ENCODE results near the gene THSD4.

THSD4 gene

DNA sequence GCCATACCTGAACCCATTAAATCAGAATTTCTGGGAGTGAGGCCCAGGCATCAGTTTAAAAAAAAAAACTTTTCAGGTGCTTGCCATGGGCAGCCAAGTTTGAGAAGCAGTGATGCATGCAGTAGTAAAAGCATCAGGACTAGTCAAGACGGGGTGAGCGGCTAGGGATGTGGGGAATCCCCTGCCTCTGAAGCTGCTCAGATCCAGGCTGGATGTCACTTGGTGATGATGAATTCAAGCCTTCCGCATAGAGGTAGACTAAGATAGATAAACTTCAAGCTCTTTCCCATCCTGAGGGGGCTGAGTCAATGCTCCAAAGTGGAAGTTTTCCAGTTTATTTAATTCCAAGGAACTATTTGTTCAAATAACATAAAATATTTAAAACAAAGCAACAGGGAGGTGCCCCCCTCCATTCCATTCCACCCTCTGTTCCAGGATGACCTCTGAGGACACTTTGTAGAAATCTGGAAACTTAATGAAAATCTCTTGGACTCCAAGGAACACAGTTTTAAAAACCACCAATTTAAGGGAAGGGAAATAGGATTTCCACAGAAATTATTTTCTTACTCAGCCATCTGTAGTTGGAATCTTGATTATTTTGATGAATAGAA is 594.6 kb downstream of the THSD4 start:
- TF ChIP-seq EZH2 (optimal IDR thresholded peaks at IDR 0.05; ENCODE audit: low read depth, low read length) (no peak), EZH2phosphoT487 (IDR thresholded peaks at IDR 0.05; ENCODE audit: low read length) (no peak)
- TF ChIP-seq, protein P1, sequence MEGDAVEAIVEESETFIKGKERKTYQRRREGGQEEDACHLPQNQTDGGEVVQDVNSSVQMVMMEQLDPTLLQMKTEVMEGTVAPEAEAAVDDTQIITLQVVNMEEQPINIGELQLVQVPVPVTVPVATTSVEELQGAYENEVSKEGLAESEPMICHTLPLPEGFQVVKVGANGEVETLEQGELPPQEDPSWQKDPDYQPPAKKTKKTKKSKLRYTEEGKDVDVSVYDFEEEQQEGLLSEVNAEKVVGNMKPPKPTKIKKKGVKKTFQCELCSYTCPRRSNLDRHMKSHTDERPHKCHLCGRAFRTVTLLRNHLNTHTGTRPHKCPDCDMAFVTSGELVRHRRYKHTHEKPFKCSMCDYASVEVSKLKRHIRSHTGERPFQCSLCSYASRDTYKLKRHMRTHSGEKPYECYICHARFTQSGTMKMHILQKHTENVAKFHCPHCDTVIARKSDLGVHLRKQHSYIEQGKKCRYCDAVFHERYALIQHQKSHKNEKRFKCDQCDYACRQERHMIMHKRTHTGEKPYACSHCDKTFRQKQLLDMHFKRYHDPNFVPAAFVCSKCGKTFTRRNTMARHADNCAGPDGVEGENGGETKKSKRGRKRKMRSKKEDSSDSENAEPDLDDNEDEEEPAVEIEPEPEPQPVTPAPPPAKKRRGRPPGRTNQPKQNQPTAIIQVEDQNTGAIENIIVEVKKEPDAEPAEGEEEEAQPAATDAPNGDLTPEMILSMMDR (IDR thresholded peaks at IDR 0.05; ENCODE audit: low read length), result no peak
- no peaks in the 10 kb centered on the region for H3F3A ChIP-seq (ENCODE audit: insufficient read depth, low read length)
- no peak overlapping the region for H3K9ac ChIP-seq (ENCODE audit: low read length)
- no peak overlapping the region for H3K4me3 ChIP-seq (ENCODE audit: low read length)
- no peak overlapping the region for H3K27ac ChIP-seq (ENCODE audit: low read length)
- H3K9me2 ChIP-seq (replicated peaks; ENCODE audit: insufficient read depth, low read length), result no peaks in the 10 kb centered on the region
- no peaks in the 10 kb centered on the region for H3K79me2 ChIP-seq (ENCODE audit: low read length)
- no peak overlapping the region for H2AFZ ChIP-seq (ENCODE audit: low read length)
- H3K27me3 ChIP-seq (replicated peaks; ENCODE audit: insufficient read depth, low read length), result no peaks in the 10 kb centered on the region
- H4K20me1 ChIP-seq (ENCODE audit: insufficient read depth, low read length), result no peaks in the 10 kb centered on the region
- no peaks in the 10 kb centered on the region for H3K36me3 ChIP-seq (replicated peaks; ENCODE audit: insufficient read depth, low read length)
- H3K9me3 ChIP-seq (replicated peaks; ENCODE audit: insufficient read depth, low read length), result no peaks in the 10 kb centered on the region
- no peaks in the 10 kb centered on the region for H3K4me1 ChIP-seq (ENCODE audit: low read length)
- H3K4me2 ChIP-seq (ENCODE audit: low read depth, low read length), result no peak overlapping the region
- DNase-seq, result no peak

DNA sequence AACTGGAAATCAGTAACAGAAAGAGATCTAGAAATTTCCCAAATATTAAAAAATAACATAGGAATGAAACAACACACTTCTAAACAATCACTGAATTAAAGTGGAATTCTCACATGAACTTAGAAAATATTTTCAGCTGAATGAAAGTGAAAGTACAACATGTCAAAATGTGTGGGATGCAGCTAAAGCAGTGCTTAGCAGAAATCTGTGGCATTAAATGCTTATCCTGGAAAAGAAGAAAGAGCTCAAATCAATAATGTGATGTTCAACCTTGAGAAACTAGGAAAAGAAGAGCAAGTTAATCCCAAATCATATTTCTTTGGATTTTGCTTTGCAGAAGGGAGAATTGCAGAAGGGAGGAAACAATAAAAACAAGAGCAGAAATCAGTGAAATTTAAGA is 596.9 kb downstream of the THSD4 start:
- DNase-seq, result no peak
- no peaks in the 10 kb centered on the region for H3K36me3 ChIP-seq (replicated peaks; ENCODE audit: insufficient read depth, low read length)
- no peak overlapping the region for H3K4me2 ChIP-seq (ENCODE audit: low read depth, low read length)
- no peaks in the 10 kb centered on the region for H3K4me1 ChIP-seq (ENCODE audit: low read length)
- no peaks in the 10 kb centered on the region for H3K27me3 ChIP-seq (replicated peaks; ENCODE audit: insufficient read depth, low read length)
- TF ChIP-seq EZH2 (optimal IDR thresholded peaks at IDR 0.05; ENCODE audit: low read depth, low read length) (no peak), EZH2phosphoT487 (IDR thresholded peaks at IDR 0.05; ENCODE audit: low read length) (no peak)
- TF ChIP-seq, protein P1 (IDR thresholded peaks at IDR 0.05; ENCODE audit: low read length), result no peak
- H3K27ac ChIP-seq (ENCODE audit: low read length), result no peak overlapping the region
- no peaks in the 10 kb centered on the region for H3K9me3 ChIP-seq (replicated peaks; ENCODE audit: insufficient read depth, low read length)
- H4K20me1 ChIP-seq (ENCODE audit: insufficient read depth, low read length), result no peaks in the 10 kb centered on the region
- no peaks in the 10 kb centered on the region for H3F3A ChIP-seq (ENCODE audit: insufficient read depth, low read length)
- H2AFZ ChIP-seq (ENCODE audit: low read length), result no peak overlapping the region
- H3K9ac ChIP-seq (ENCODE audit: low read length), result no peak overlapping the region
- no peak overlapping the region for H3K4me3 ChIP-seq (ENCODE audit: low read length)
- no peaks in the 10 kb centered on the region for H3K9me2 ChIP-seq (replicated peaks; ENCODE audit: insufficient read depth, low read length)
- H3K79me2 ChIP-seq (ENCODE audit: low read length), result no peaks in the 10 kb centered on the region

DNA sequence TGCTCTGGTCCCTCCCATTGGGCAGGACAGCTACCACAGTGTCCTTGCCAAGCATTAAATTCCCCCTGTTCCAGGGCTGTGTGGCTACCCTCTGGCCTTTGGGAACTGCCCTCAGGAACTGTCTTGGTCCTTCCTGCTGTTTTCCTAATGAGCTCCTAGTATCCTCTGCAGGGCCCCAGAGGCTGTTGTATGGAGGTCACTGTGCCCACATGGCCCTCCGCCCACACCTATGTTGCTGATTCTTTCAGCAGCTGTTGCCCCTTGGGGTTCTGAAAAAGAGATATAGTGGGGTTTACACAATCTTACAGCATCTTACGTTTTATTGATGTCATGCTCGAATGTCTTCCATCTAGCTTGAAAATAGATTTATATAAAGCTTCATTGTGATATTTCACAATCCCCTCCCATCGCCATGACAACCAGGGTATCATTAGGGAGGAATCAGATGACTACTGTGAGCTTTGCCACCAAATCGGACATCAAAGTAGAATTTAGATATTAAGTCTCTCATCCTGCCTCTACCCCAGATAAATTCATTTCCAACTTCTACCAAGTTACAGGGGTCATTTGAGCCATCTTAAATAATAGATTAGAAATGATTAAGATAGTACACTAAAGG is 598.0 kb downstream of the THSD4 start:
- no peaks in the 10 kb centered on the region for H3K9me3 ChIP-seq (replicated peaks; ENCODE audit: insufficient read depth, low read length)
- H3K27ac ChIP-seq (ENCODE audit: low read length), result no peak overlapping the region
- H3K4me1 ChIP-seq (ENCODE audit: low read length), result no peaks in the 10 kb centered on the region
- no peaks in the 10 kb centered on the region for H4K20me1 ChIP-seq (ENCODE audit: insufficient read depth, low read length)
- no peaks in the 10 kb centered on the region for H3K79me2 ChIP-seq (ENCODE audit: low read length)
- no peak for DNase-seq
- H2AFZ ChIP-seq (ENCODE audit: low read length), result no peak overlapping the region
- no peak overlapping the region for H3K9ac ChIP-seq (ENCODE audit: low read length)
- H3K36me3 ChIP-seq (replicated peaks; ENCODE audit: insufficient read depth, low read length), result no peaks in the 10 kb centered on the region
- no peak overlapping the region for H3K4me3 ChIP-seq (ENCODE audit: low read length)
- no peaks in the 10 kb centered on the region for H3K27me3 ChIP-seq (replicated peaks; ENCODE audit: insufficient read depth, low read length)
- TF ChIP-seq, protein P1 (IDR thresholded peaks at IDR 0.05; ENCODE audit: low read length), result no peak
- TF ChIP-seq EZH2phosphoT487 (IDR thresholded peaks at IDR 0.05; ENCODE audit: low read length) (no peak), EZH2 (optimal IDR thresholded peaks at IDR 0.05; ENCODE audit: low read depth, low read length) (no peak)
- H3K9me2 ChIP-seq (replicated peaks; ENCODE audit: insufficient read depth, low read length), result no peaks in the 10 kb centered on the region
- H3F3A ChIP-seq (ENCODE audit: insufficient read depth, low read length), result no peaks in the 10 kb centered on the region
- H3K4me2 ChIP-seq (ENCODE audit: low read depth, low read length), result no peak overlapping the region

Data from MM.1S (cell line).